Activated CD8-positive, alpha-beta memory T cell treated with anti-CD3 and anti-CD28 coated beads for 1 hour (primary cell): ENCODE data around the gene OR2F1.
"Not testable (repeated sequence)": the region's sequence is repeated elsewhere in the genome, so short reads cannot be mapped to it uniquely, and the experiment has no call there.

Experiments
- DNase-seq, 2 donors: peaks; one replicate each; pipeline ENCODE4 v3.0.0-alpha.2; 2020; ENCODE audit warnings: low read depth in 1 of 2; ENCODE audit errors: extremely low read depth in 1 of 2

OR2F1 gene

GRCh38 chr7:144006029-144006691 is 51.5 kb downstream of the OR2F1 start:
- no peak for DNase-seq

- DNase-seq: no peak
Measured at GRCh38 chr7:144006692-144007042, 52.0 kb downstream of the OR2F1 start.

DNA sequence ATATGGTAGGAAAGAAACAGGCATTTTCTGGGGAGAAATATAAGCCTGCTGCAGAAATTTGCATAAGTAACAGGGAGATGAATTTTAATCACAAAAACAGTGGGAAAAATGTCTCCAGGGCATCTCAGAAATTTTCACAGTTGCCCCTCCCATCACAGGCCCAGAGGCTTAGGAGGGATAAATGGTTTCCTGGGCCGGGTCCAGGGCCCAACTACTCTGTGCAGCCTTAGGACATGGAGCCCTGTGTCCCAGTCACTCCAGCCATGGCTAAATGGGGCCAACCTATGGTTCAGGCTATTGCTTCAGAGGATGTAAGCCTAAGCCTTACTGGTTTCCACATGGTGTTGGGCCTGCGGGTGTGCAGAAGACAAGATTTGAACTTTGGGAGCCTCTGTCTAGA is 54.7 kb downstream of the OR2F1 start:
- DNase-seq: no peak

DNA sequence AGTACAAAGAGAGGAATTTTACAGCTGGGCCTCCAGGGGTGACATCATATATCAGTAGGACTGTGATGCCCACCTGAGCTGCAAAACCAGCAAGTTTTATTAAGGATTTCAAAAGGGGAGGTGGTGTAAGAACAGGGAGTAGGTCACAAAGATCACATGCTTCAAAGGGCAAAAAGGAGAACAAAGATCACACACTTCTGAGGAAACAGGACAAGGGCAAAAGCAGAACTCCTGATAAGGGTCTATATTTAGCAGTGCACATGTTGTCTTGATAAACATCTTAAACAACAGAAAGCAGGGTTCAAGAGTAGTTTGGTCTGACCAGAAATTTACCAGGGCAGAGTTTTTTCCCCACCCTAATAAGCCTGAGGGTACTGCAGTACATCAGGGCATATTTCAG is 55.4 kb downstream of the OR2F1 start:
- DNase-seq: not testable (repeated sequence)

GRCh38 chr7:144010821-144011220 is 56.2 kb downstream of the OR2F1 start:
- DNase-seq: not testable (repeated sequence)

GRCh38 chr7:144011458-144012230 is 57.0 kb downstream of the OR2F1 start:
- DNase-seq: no peak
